ENCODE measurements around the gene METTL22.

- TF ChIP-seq CTCF (IDR thresholded peaks at IDR 0.05) (no peak), POLR2A (IDR thresholded peaks at IDR 0.05) (no peak)
Measured at GRCh38 chr16:8645141-8645521, 23.6 kb downstream of the METTL22 start.

Data from body of pancreas (tissue), 4 donors.